LNCaP clone FGC (cell line): ENCODE results near the gene CCDC28A.

Experiments used
- DNase-seq: peaks from one replicate; pipeline ENCODE4 v3.0.0-alpha.2; 2011; ENCODE audit warnings: low read depth
- H3K4me3 ChIP-seq: 2 replicates; pipeline ENCODE4 v1.5.1; 2011; ENCODE audit warnings: mild to moderate bottlenecking, low read depth, low read length, control low read depth
- TF ChIP-seq, protein P1 (sequence below): IDR thresholded peaks from 2 replicates; pipeline ENCODE4 v1.5.1; 2012; ENCODE audit warnings: mild to moderate bottlenecking; ENCODE audit not compliant: control insufficient read depth, insufficient read depth; ENCODE audit errors: extremely low read depth

Gene CCDC28A

DNA sequence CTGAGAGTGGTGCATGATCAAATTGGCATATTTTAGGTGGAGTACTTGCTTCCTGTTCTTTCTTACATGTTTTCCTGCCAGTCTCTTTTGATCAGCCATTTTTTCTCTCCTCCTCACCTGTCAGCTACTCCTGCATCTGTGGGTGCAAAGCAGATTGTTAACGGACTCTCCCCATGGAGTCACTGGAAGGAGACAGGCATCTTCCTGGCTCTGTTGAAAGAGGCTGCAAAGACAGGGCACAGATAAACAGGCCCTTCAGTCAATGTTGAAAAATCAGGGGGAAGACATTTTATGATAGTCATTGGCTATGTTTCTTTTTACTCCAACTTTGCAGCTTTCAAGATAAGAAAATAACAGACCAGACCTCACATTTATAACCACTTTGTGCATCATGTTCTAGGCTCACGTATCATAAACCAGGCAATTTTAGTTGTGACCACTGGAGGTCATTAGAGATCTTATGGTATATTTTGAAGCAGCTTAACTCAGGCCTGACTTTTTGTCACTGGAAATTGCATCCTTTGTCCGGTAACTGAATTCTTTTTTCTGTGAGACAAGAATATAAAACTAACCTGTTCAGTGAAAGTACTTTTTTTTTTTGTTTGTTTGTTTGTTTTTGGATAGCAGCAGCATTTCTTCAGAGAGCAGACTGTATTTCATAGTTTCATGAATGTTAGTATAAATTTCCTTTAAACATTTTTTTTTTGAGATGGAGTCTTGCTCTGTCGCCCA, 42.4 kb downstream of the CCDC28A start:
- TF ChIP-seq, protein P1, sequence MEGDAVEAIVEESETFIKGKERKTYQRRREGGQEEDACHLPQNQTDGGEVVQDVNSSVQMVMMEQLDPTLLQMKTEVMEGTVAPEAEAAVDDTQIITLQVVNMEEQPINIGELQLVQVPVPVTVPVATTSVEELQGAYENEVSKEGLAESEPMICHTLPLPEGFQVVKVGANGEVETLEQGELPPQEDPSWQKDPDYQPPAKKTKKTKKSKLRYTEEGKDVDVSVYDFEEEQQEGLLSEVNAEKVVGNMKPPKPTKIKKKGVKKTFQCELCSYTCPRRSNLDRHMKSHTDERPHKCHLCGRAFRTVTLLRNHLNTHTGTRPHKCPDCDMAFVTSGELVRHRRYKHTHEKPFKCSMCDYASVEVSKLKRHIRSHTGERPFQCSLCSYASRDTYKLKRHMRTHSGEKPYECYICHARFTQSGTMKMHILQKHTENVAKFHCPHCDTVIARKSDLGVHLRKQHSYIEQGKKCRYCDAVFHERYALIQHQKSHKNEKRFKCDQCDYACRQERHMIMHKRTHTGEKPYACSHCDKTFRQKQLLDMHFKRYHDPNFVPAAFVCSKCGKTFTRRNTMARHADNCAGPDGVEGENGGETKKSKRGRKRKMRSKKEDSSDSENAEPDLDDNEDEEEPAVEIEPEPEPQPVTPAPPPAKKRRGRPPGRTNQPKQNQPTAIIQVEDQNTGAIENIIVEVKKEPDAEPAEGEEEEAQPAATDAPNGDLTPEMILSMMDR: peak; percentile 71
- DNase-seq: peak; percentile 46
- no peak overlapping the region for H3K4me3 ChIP-seq

DNA sequence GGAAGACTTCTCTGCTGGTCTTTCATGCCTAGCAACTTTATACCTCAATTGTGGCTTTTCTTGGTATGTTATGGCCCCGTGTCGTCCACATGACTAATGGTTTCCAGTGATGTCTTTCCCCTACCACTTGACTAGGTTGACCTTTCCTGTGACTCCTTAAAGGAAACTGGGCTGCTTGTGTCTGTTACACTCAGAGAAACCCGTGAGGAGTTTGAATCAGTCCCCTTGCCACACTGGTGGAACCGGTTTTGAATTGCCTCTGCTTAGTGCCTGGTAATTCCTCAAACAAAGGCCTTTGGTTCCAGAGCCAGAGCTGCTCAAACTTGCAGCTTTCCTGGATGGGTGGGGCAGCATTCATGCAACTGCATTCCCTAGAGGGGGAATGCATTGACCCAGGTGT, 44.2 kb downstream of the CCDC28A start:
- TF ChIP-seq, protein P1: no peak
- peak; percentile 95 for DNase-seq
- no peak overlapping the region for H3K4me3 ChIP-seq

DNA sequence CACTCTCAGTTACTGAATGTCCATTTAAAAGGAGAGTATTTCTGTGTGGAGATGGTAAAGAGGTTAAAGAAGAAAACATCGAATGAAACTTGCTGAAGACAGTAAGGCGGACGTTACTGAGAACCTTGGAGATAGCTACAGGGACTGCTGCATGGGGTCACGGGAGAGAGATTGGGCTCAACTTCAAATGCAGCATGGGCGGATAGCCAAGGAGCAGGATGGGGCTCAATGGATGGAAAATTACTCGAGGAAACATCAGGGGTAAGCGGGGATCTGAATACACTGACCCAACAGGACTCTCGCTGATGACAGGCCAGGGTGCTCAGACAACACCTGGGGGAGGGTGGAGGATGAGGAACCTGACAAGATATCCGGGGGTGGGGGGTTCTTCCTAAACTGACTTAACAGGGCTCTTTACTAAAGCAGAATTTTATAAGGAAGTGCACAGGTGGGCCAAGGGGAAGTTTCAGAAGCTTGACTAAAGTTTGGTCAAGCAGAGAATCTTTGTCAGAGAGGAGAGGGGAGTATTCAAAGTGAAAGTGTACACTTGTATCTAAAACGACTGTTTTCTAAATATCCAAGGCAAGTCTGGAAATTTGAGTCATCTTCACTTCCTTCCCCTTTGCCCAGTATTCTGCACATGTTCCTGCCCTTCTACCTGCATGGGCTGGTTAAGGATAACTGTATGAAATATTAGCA, 45.1 kb downstream of the CCDC28A start:
- TF ChIP-seq, protein P1: no peak

DNA sequence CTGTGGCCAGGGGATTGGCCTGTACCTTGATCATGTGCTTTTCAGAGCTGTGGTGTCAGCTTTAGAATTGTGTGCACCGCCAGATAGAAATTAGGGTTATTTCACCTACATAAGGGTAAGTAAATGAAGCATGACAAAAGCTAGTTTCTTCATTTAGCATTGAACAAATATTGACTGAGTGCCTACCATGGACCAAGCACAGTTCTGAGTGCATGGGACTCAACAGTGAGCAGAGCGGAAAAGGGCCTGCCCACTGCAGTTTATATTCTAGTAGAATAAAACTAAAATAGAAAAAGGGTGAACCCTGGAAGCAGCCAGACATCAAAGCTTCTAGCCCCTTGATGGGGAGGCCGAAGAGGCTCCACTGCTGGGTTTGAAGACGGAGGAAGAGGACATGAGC, 48.0 kb downstream of the CCDC28A start:
- TF ChIP-seq, protein P1: no peak

More for the DNA sequence above, 45.1 kb downstream of the CCDC28A start:
- DNase-seq: no peak
- no peak overlapping the region for H3K4me3 ChIP-seq

DNA sequence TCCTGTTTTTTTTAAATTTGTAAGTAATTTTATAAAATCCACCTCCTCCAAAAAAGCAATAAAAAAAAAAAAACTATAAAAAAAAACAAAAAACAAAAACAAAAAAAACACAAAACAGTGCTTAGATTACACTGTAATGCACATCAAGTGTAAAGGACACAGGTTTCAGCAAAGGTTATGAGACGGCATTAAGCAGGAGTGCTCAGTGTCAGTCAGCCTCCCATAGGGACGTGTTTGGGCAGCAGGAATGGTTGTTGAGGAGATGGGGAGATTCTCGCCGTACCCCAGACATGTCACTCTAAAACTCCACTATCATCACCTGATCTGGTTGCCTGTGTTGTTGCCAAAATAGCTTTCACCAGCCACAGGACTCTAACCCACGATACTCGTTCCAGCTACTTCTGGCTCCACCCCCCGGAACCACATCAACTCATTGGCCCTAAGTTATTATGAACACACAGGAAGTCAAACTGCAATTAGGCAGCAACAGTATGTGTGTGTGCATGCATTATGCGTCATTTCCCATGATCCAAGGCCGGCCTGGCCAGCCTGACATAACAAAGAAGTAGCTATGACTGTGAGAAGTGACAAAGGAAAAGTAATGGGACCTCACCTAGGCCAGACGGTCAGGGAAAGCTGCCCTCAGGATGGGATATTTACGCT, 51.0 kb downstream of the CCDC28A start:
- DNase-seq: no peak
- TF ChIP-seq, protein P1: no peak

More for the DNA sequence above, 48.0 kb downstream of the CCDC28A start:
- no peak for DNase-seq
- H3K4me3 ChIP-seq: no peak overlapping the region

DNA sequence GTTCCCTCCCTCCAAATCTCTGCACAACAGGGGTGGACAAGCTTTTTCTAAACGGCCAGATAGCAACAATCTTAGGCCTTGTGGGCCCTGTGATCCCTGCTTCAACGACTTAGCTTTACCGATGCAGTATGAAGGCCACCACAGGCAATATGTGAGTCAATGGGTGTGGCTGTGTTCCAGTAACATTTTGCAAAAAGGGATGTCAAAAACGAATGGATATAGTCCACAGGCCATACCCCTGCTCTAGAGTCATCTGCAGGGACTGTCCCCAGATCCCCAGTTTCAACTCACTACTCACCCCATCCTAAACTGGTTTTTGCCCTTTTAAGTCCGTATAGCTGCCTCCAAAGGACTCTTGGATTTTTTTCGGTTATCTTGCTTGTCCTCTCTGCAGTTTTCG, 56.7 kb downstream of the CCDC28A start:
- TF ChIP-seq, protein P1: no peak
- DNase-seq: no peak
- no peak overlapping the region for H3K4me3 ChIP-seq

More for the DNA sequence above, 51.0 kb downstream of the CCDC28A start:
- no peak overlapping the region for H3K4me3 ChIP-seq
